Measurements from ENCODE around the gene CASP7. TPM values are rescaled to one million over a fixed set of nuclear protein-coding genes. Genes with fewer than 3 reads are reported as not detected.

Gene CASP7
- total RNA-seq: 100 to 1,000 TPM in 3 of 4 donors, 10 to 100 TPM in 1; 47.9 to 144 (median 103) TPM

GRCh38 chr10:113679463-113680189 lies at the start of gene CASP7:
TSS of gene CASP7 (plus strand) at chr10:113679912. CDS start at chr10:113697494, 17,582 bp downstream.
- Histone ChIP-seq H3K27ac (peak within 1 kb of the TSS; percentile 85 to 100 (median 98)), H3K4me1 (peaks cover 0 to 17% (median 7%) of the 10 kb centered on the region in 4 donors), H3K4me3 (peak within 1 kb of the TSS; percentile 76 to 100 (median 82)), H3K36me3 (no peaks in the 10 kb centered on the region), H3K27me3 (no peaks in the 10 kb centered on the region), H3K9me3 (no peaks in the 10 kb centered on the region)
- DNase-seq: peak; percentile 71 to 92 (median 89)
- TF ChIP-seq POLR2A (IDR thresholded peaks at IDR 0.05): peak; percentile 69 to 83
- TF ChIP-seq, protein P1, sequence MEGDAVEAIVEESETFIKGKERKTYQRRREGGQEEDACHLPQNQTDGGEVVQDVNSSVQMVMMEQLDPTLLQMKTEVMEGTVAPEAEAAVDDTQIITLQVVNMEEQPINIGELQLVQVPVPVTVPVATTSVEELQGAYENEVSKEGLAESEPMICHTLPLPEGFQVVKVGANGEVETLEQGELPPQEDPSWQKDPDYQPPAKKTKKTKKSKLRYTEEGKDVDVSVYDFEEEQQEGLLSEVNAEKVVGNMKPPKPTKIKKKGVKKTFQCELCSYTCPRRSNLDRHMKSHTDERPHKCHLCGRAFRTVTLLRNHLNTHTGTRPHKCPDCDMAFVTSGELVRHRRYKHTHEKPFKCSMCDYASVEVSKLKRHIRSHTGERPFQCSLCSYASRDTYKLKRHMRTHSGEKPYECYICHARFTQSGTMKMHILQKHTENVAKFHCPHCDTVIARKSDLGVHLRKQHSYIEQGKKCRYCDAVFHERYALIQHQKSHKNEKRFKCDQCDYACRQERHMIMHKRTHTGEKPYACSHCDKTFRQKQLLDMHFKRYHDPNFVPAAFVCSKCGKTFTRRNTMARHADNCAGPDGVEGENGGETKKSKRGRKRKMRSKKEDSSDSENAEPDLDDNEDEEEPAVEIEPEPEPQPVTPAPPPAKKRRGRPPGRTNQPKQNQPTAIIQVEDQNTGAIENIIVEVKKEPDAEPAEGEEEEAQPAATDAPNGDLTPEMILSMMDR (IDR thresholded peaks at IDR 0.05): no peak

- H3K27ac ChIP-seq: no peak overlapping the region
- no peaks in the 10 kb centered on the region for H3K36me3 ChIP-seq
- DNase-seq: no peak
- no peaks in the 10 kb centered on the region for H3K27me3 ChIP-seq
- H3K9me3 ChIP-seq: no peaks in the 10 kb centered on the region
- H3K4me1 ChIP-seq: no peaks in the 10 kb centered on the region
- TF ChIP-seq, protein P1 (IDR thresholded peaks at IDR 0.05): no peak
- no peak for TF ChIP-seq POLR2A (IDR thresholded peaks at IDR 0.05)
- no peak overlapping the region for H3K4me3 ChIP-seq
These were observed 48.7 kb upstream of the CASP7 start for GRCh38 chr10:113630929-113631533.

- Histone ChIP-seq H3K36me3 (no peaks in the 10 kb centered on the region), H3K9me3 (no peaks in the 10 kb centered on the region), H3K4me3 (no peak overlapping the region), H3K27ac (no peak overlapping the region), H3K27me3 (no peaks in the 10 kb centered on the region), H3K4me1 (no peaks in the 10 kb centered on the region)
- no peak for DNase-seq
- TF ChIP-seq, protein P1 (IDR thresholded peaks at IDR 0.05): no peak
- TF ChIP-seq POLR2A (IDR thresholded peaks at IDR 0.05): no peak
These were observed 47.9 kb upstream of the CASP7 start for GRCh38 chr10:113631684-113632367.

DNA sequence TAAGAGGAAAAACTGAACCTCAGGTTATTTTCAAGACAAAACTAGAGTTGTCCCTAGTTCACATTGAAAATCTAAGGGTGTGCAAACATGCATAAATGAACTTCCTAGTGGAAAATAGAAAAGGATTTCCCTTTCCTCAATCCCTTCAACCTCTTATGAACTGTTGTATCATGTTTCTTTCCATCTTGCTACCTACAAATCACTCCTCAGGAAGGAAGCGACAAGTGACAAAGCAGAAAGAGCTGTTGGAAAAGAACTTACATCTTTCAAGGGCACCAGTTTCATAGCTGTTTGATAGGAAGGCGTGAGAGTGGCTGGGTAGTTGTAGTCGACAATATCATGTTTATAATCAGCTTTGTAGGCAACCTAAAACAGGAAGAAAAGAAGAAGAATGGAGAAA lies 39.7 kb upstream of the CASP7 start:
- Histone ChIP-seq H3K27ac (no peak overlapping the region), H3K4me3 (no peak overlapping the region), H3K27me3 (no peaks in the 10 kb centered on the region), H3K4me1 (no peaks in the 10 kb centered on the region), H3K9me3 (no peaks in the 10 kb centered on the region), H3K36me3 (no peaks in the 10 kb centered on the region)
- no peak for DNase-seq
- TF ChIP-seq POLR2A (IDR thresholded peaks at IDR 0.05): no peak
- TF ChIP-seq, protein P1 (IDR thresholded peaks at IDR 0.05): no peak

DNA sequence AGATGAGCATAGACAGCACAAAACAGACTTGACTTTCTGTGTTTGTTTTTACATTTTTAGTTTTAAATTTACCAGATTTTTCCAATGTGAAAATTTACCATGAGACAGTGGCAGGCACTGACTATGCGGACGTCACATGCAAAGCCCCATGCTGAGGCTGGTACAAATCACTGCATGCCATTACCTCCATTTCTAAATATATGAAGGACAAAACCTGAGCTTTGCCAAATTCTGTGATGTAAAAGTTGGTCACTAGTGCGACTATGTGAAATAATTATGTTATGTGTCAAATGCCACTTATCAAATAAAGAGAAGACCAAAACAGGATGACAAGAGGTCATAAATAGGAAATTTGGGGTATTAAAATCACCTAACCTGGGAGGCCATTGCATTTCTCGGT lies 38.0 kb upstream of the CASP7 start:
- no peak overlapping the region for H3K27ac ChIP-seq
- no peak for DNase-seq
- H3K4me3 ChIP-seq: no peak overlapping the region
- TF ChIP-seq POLR2A (IDR thresholded peaks at IDR 0.05): no peak
- TF ChIP-seq, protein P1 (IDR thresholded peaks at IDR 0.05): no peak
- no peaks in the 10 kb centered on the region for H3K9me3 ChIP-seq
- H3K27me3 ChIP-seq: no peaks in the 10 kb centered on the region
- H3K4me1 ChIP-seq: no peaks in the 10 kb centered on the region
- no peaks in the 10 kb centered on the region for H3K36me3 ChIP-seq

Measured in Peyer's patch (tissue), 4 donors.